GM19468 (cell line): ENCODE data around the gene CDC42EP5.

Source experiments
- ATAC-seq: cut with Tn5 transposase; IDR thresholded peaks from one replicate; pipeline ENCODE4 v1.9.1; 2021; ENCODE audit warnings: mild to moderate bottlenecking, moderate library complexity, moderate number of reproducible peaks; ENCODE audit not compliant: unreplicated experiment; ENCODE audit errors: extremely low read depth

Gene CDC42EP5

GRCh38 chr19:54429545-54430227, 43.4 kb downstream of the CDC42EP5 start:
- no peak for ATAC-seq

DNA sequence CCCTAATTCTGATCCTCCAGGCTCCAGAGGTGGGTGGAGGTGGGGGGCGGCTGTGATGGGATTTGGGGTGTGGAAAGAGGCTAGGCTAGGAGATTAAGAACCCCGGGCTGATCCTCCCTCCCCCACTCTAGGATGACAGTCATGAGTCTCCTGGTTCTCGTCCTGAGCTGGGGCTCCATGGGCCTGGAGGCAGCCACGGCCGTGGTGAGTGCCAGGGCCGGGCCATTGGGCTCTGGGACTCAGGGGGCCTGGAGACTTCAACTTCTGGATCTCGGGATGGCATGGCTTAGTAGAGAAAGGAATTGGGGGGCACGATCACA, 44.0 kb downstream of the CDC42EP5 start:
- no peak for ATAC-seq

DNA sequence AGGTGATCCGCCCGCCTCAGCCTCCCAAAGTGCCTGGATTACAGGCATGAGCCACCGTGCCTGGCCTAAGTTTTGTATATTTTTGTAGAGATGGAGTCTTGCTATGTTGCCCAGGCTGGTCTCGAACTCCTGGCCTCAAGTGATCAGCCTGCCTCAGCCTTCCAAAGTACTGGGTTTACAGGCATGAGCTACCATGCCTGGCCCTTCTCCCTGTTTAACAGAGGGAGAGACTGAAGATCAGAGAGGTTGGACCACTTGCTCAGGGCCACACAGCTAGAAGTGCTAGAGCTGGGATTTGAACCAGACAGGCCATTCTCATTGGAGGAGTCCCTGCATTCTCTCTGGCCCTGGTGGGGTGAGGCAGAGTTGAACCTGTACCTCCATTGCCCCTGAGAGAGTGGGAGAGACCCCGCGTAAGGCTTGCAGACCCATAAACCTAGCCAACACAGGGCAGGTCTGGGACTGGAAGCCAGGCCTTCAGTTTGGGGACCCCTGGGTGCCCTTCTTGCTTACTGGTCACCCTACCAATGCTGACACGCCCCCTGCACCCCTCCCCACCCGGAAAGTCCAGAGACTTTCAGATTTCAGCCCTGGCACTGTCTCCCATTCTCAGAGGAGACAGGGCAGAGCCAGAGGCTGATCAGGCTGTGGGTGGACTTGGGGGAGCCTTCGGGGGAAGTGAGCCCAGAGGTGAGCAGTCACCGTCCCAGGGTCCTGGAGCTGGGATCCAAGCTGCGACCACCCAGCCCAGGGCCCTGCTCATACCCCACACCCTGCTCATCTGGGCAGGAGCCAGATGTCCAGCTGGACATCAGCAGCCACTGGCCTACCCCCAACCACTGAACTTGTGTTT, 44.5 kb downstream of the CDC42EP5 start:
- ATAC-seq: no peak

DNA sequence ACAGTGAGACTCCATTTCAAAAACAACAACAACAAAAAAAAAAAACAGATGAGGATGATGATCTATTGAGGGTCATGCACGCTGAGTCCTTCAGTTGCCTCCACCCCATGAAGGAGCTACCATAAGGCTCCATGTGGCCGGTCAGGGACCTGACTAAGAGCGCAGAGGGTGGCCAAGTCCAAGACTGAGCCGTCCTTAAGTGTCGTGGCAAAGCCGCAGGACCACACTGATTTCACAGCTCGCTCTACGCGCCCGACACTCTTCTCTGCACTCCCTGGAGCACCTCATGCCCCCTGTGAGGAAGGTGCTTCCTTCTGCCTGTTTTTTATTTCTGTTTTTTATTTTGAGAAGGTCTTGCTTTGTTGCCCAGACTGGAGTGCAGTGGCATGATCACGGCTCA, 45.5 kb downstream of the CDC42EP5 start:
- ATAC-seq: no peak

- no peak for ATAC-seq
These were observed 46.7 kb downstream of the CDC42EP5 start for GRCh38 chr19:54426291-54426931.

GRCh38 chr19:54425382-54425723, 47.7 kb downstream of the CDC42EP5 start:
- no peak for ATAC-seq

- no peak for ATAC-seq
These were observed 48.3 kb downstream of the CDC42EP5 start for GRCh38 chr19:54424660-54425381.

- ATAC-seq: no peak
These were observed 48.9 kb downstream of the CDC42EP5 start for GRCh38 chr19:54424201-54424600.

DNA sequence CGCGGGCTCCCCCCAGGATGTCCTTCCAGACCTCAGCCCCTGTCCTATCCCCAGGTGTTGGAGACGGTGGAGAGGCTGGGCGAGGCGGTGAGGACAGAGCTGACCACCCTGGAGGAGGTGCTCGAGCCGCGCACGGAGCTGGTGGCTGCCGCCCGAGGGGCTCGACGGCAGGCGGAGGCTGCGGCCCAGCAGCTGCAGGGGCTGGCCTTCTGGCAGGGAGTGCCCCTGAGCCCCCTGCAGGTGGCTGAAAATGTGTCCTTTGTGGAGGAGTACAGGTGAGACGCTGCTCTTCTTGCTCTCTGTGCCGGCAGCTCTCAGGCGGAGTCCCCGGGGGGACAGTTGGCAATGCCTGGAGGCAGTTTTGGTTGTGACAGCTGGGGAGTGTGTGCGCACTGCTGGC, 51.0 kb downstream of the CDC42EP5 start:
- ATAC-seq: no peak

- ATAC-seq: no peak
These were observed 51.6 kb downstream of the CDC42EP5 start for GRCh38 chr19:54421521-54421920.

- ATAC-seq: no peak
These were observed 52.0 kb downstream of the CDC42EP5 start for GRCh38 chr19:54421169-54421516.

DNA sequence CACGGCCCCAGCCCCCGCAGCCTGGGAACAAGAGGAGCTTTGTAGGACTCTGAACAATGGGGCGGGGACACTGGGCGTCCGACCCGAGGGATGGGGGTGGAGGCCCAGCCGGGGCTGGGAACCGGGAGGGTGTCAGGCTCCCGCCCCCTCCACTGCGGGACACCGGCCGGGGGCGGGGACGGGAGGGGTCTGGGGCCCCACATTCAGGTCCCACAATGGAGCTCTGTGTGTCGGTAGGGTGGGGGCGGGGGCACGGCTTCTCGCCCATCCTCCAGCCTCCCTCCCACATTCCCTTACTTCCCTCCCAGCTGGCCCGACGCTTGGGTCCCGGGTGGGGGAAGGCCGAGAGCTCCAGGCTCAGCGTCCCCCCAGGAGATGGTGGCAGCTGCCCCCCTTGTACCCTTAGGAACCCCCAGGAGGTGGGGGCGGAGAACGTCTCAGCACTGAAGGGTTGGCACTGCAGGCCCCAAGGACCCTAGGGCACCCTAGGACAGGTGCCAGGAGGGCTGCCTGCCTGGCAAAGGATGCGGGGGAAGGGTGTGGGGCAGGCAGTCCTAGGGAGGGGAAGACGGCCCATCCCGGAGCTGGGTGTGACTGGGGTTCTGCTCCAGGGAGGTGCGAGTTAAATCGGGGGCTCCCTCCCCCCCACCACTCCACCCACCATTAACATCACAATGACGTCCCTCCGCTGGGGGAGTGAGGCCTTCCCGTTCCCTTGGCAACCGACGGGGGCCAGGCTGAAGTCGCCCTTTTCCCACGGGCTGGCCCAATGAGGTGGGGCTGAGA, 52.5 kb downstream of the CDC42EP5 start:
- ATAC-seq: no peak

DNA sequence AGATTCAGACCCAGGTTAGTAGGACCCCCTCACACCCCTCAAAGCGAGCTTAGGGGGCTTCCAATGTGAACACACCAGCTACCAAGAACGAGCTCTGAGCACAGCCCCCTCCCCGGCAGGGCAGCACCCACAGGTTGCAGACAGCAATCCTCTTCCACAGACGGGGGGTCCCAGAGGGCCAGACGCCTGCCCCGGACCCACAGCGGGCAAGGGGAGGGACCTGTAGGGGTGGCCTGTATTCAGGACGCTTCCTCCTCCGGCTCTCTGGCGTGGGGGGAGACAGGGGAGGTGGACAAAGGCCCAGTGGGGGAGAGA, 53.1 kb downstream of the CDC42EP5 start:
- no peak for ATAC-seq

DNA sequence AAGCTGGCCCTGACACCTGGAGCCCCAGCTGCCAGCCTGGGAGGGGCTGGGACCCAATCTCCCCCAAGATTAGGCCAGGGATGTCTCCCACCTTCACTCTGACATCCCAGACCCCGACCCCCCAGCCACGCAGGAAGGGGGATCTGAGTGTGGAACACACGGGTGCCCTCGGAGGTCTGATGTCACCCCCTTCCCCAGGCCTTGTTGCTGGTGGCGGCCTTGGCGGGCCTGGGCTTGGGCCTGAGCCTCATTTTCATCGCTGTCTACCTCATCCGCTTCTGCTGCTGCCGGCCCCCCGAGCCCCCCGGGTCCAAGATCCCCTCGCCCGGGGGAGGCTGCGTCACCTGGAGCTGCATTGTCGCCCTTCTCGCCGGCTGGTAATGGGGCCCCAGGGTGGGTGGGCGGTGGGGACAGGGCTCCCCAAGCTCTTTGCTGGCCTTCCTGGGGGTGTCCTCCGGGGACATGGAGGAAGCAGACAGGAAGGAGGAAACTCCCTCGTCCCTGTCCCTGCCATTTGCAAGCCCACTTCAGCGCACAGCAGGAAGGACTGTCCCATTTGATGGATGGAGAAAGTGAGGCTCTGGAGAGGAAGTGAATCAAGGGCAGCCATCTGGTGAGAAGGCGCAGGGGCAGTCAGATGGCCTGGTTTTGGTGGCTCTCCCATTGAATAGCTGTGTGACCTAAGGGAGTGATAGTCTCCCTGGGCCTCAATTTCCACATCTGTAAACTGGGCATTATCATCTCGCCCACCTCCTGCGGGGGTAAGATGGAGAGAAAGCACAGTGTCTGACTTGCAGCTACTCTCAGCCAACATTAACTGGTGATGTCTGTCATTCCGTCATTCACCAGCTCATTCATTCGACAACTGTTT, 53.9 kb downstream of the CDC42EP5 start:
- no peak for ATAC-seq

- no peak for ATAC-seq
These were observed 54.8 kb downstream of the CDC42EP5 start for GRCh38 chr19:54418030-54418929.

- ATAC-seq: no peak
These were observed 56.2 kb downstream of the CDC42EP5 start for GRCh38 chr19:54416695-54417491.

- ATAC-seq: no peak
These were observed 57.0 kb downstream of the CDC42EP5 start for GRCh38 chr19:54415901-54416673.
